ENCODE results near the gene MEX3D. TPM values are rescaled to one million over a fixed set of nuclear protein-coding genes. Genes with fewer than 3 reads are reported as not detected.

The MEX3D gene
- total RNA-seq, 1 experiment from 2014 or later: 70.4 TPM

GRCh38 chr19:1577090-1577928, 9.2 kb upstream of the MEX3D start:
- Histone ChIP-seq H2BK12ac (ENCODE audit: insufficient read length, low read depth, low read length) (no peak overlapping the region), H4K8ac (replicated peaks; ENCODE audit: insufficient read length, low read depth, low read length) (no peak overlapping the region), H2BK5ac (ENCODE audit: insufficient read length, low read length) (no peak overlapping the region), H3K79me2 (ENCODE audit: insufficient read depth, low read length) (no peaks in the 10 kb centered on the region), H3K4me2 (ENCODE audit: insufficient read depth, insufficient read length, low read length) (no peak overlapping the region), H4K91ac (ENCODE audit: insufficient read length, low read depth, low read length) (no peak overlapping the region), H3K14ac (ENCODE audit: insufficient read depth, low read length) (no peak overlapping the region), H3K79me1 (ENCODE audit: insufficient read depth, low read depth, low read length, poor library complexity, severe bottlenecking) (no peaks in the 10 kb centered on the region), H3K23ac (ENCODE audit: insufficient read length, low read depth, low read length) (no peak overlapping the region), H2BK120ac (ENCODE audit: low read depth, low read length, poor library complexity, severe bottlenecking) (no peak overlapping the region), H3K4me1 (ENCODE audit: insufficient read depth, low read length) (no peaks in the 10 kb centered on the region), H4K5ac (ENCODE audit: insufficient read length, low read depth, low read length) (no peak overlapping the region), H3K27ac (ENCODE audit: insufficient read length, low read depth, low read length) (no peak overlapping the region), H3K23me2 (ENCODE audit: insufficient read length, low read depth, low read length, poor library complexity, severe bottlenecking) (no peaks in the 10 kb centered on the region), H2AK5ac (ENCODE audit: insufficient read length, low read length) (no peak overlapping the region), H3K56ac (ENCODE audit: insufficient read length, low read depth, low read length) (no peak overlapping the region), H3K9ac (ENCODE audit: extremely low read depth, insufficient read length, low read length) (no peak overlapping the region), H3K18ac (ENCODE audit: insufficient read length, low read depth, low read length) (no peak overlapping the region), H2AFZ (ENCODE audit: low read length) (no peak overlapping the region), H3K27me3 (ENCODE audit: insufficient read depth, low read length) (no peaks in the 10 kb centered on the region), H4K20me1 (ENCODE audit: control insufficient read depth, insufficient read depth, insufficient read length) (no peaks in the 10 kb centered on the region), H3K9me3 (ENCODE audit: control insufficient read depth, low read depth, low read length) (no peaks in the 10 kb centered on the region), H3T11ph (ENCODE audit: low read length) (no peak overlapping the region), H3K4ac (ENCODE audit: low read depth, low read length) (no peak overlapping the region), H2BK20ac (ENCODE audit: low read depth, low read length, poor library complexity, severe bottlenecking) (no peak overlapping the region), H2BK15ac (ENCODE audit: low read depth, low read length) (no peak overlapping the region)
- Mint-ChIP-seq H3K27me3 (ENCODE audit: low read depth) (peaks cover 2% of the 10 kb centered on the region), H3K9me3 (no peaks in the 10 kb centered on the region; a peak in 1 of 5 replicates), H3K36me3 (ENCODE audit: insufficient read depth in 1 of 3, low read depth in 3 of 3) (peaks cover 17 to 54% (median 40%) of the 10 kb centered on the region in 3 experiments; a peak in 6 of 7 replicates), H3K4me1 (0 out of 4 replicates have a peak, but pooled peaks cover 0 to 3% of the 10 kb centered on the region in 2 experiments), H3K4me3 (no peak overlapping the region), H3K27ac (no peak overlapping the region)
- WGBS (ENCODE audit: extremely low coverage, insufficient read length, low lambda C conversion rate): no CpG with 5 or more reads among the region's 41 CpGs
- DNase-seq: no peak
- TF ChIP-seq CTCF (conservative IDR thresholded peaks at IDR 0.05): no peak
